IPS-NIHi11 (cell line): ENCODE data around the gene RASA1.
"Not testable (repeated sequence)": the region's sequence is repeated elsewhere in the genome, so short reads cannot be mapped to it uniquely, and the experiment has no call there.

ENCODE experiments used
- DNase-seq: peaks from one replicate; pipeline ENCODE4 v3.0.0; 2012; ENCODE audit warnings: mixed read lengths, low spot score

The RASA1 gene

GRCh38 chr5:87282269-87282668 is 14.6 kb downstream of the RASA1 start:
- no peak for DNase-seq

DNA sequence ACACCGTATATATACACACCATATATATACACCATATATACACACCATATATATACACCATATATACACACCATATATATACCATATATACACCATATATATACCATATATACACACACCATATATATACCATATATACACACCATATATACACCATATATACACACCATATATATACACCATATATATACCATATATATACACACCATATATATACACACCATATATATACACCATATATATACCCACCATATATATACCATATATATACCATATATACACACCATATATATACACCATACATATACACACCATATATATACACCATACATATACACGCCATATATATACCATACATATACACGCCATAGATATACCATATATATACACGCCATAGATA is 19.6 kb downstream of the RASA1 start:
- DNase-seq = not testable (repeated sequence)

- no peak for DNase-seq
Measured at GRCh38 chr5:87298692-87299362, 31.1 kb downstream of the RASA1 start.

- DNase-seq = no peak
Measured at GRCh38 chr5:87300176-87300575, 32.5 kb downstream of the RASA1 start.

GRCh38 chr5:87300744-87301143 is 33.1 kb downstream of the RASA1 start:
- no peak for DNase-seq

GRCh38 chr5:87302061-87302460 is 34.4 kb downstream of the RASA1 start:
- no peak for DNase-seq

- no peak for DNase-seq
Measured at GRCh38 chr5:87303324-87303723, 35.6 kb downstream of the RASA1 start.

- not testable (repeated sequence) for DNase-seq
Measured at GRCh38 chr5:87306090-87306489, 38.4 kb downstream of the RASA1 start.

DNA sequence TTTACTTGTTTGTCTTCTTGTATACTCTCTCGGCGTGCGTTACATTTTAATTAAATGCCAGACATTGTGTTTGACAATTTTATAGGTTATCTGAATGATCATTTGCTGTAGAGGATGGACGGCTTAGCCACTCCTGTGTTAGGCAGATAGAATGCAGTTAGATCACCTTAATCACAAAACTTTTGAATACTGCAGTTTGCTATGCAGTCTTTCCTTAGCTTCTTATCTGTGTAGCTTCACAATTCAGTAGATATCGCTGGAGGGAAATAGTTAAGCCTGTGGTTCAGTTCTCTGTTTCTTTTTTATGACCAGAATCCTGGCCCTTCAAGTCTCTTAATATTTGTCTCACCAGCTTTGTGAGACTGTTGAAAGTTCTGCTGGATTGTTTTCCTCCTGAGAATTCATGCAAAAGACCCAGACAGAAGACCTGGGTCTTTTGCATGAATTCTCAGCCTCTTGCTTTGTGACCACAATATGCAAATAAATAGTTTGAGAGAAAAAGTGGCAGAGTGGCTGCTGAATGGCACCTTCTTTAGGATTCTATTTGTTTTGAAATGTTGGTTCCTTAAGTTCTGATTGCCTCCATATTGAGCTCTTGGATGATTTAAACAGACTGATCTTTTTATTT is 40.2 kb downstream of the RASA1 start:
- no peak for DNase-seq

- no peak for DNase-seq
Measured at GRCh38 chr5:87311405-87312279, 44.0 kb downstream of the RASA1 start.

DNA sequence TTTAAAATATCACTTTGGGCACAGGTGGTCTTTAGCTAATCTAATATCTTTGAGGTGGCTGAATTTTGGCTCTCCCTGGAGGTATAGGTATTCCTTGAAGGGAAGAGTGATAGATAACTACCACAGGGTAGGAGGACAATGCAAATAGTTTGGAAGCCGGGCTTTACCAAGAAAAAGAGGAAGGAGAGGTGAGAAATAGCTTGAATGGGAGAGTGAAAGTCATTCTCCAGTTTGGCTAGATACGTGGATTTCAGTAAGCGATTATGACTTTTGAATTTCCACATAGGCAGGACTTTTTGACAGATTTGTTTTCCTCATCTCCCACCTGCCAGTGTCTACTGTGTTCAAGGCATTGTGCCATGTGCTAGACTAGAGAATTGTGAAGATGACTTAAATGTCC is 45.5 kb downstream of the RASA1 start:
- no peak for DNase-seq

DNA sequence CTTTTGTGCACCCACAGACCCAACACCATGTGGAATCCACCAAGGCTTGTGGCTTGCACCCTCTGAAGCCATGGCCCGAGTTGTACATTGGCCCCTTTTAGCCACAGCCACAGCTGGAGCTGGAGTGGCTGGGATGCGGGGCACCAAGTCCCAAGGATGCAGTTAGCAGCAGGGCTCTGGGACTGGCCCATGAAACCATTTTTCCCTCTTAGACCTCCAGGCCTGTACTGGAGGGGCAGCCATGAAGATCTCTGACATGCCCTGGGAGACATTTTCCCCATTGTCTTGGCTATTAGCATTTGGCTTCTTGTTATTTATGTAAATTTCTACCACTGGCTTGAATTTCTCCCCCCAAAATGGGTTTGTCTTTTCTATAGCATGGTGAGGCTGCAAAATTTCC is 51.8 kb downstream of the RASA1 start:
- DNase-seq = no peak

DNA sequence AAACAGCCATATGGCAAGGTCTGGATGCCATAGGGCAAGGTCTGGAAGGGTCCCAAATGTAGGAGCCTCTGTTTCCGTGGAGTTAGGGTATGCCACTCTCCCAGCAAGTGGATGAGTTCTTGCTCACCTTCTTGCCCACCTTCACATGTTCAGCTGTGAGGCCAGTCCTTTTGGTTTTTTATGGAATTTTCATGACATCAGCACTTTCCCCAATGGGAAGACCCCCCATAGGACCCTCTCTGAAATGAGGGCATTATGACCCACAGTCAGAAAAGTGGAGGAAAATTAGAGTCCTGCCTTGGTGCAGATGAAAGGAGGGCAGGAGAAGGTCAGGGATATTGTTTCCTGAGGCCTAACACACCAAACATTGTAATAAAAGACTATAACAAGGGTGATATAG is 53.9 kb downstream of the RASA1 start:
- no peak for DNase-seq

GRCh38 chr5:87322381-87322780 is 54.7 kb downstream of the RASA1 start:
- peak; percentile 11 for DNase-seq

- DNase-seq = no peak
Measured at GRCh38 chr5:87327998-87328397, 60.3 kb downstream of the RASA1 start.

DNA sequence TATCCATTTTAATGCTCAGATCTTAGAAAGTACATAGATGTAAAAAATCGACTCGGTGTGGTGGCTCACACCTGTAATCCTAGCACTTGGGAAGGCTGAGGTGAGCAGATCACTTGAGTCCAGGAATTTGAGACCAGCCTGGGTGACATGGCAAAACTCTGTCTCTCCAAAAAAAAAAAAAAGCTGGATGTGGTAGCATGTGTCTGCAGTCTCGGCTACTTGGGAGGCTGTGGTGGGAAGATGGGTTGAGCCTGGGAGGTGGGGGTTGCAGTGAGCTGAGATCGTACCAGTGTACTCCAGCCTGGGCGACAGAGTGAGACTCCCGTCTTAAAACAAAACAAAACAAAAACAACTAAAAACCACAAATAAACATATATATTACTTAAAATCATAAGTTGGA is 61.4 kb downstream of the RASA1 start:
- no peak for DNase-seq

GRCh38 chr5:87339986-87340385 is 72.3 kb downstream of the RASA1 start:
- DNase-seq = no peak

DNA sequence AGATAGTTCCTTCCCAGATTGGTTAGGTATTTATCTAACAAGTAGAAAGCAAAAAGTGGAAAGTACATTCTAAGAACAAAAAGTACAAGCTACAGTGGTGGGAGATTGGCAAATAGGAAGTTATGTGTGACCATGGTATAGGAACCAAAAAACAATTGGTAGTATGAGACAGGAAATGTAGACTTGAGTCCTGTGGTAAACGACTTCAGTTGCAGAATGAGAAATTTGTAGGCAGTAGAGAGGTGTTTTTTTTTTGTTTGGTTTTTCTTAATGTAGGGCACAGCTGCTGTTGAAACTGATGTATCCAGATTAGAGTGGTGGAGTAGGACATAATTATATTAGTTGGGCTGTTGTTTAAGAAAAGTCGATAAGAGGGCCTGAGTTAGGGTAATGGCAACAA is 73.0 kb downstream of the RASA1 start:
- DNase-seq = no peak

GRCh38 chr5:87347272-87347671 is 79.6 kb downstream of the RASA1 start:
- no peak for DNase-seq

DNA sequence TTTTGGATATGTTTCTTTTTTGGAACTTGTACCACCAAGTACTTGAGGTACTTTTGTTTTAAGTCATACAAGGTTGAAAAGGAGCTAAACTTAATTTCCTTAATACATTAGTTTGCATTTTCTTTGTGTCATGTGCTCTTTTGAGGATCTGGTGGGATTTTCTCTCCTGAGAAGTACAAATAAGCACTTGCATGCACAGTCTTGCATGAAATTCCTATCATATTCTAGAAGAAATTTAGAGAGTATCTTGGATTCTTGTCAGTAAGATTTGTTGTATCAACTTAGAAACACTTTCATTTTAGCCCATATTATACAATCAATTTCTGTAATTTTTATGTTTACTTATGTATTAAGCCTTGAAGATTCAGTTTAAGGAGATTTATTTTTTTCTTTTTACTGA is 80.2 kb downstream of the RASA1 start:
- DNase-seq = no peak

DNA sequence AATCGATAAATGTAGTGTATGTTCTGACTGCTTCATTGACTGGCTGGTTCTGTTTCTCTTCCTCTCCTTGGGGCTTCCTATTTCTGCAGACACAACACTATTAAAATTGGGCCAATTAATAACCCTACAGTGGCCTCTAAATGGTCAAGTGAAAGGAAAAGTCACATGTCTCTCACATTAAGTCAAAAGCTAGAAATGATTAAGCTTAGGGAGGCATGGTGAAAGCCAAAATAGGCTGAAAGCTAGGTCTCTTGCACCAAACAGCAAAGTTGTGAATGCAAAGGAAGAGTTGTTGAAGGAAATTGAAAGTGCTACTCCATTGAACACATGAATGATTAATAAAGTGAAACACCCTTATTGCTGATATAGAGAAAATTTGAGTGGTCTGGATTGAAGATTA is 86.8 kb downstream of the RASA1 start:
- DNase-seq = no peak

GRCh38 chr5:87359106-87359505 is 91.4 kb downstream of the RASA1 start:
- DNase-seq = no peak

DNA sequence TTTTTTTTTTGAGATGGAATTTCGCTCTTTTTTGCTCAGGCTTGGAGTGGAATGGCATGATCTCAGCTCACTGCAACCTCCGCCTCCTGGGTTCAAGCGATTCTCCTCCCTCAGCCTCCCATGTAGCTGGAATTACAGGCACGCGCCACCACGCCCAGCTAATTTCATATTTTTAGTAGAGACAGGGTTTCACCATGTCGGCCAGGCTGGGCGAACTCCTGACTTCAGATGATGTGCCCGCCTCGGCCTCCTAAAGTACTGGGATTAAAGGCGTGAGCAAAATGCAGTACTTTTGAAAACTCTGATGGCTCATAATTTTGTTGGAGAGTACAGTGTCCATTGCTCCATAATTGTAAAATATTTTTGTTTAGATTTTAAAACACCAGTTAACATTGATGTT is 92.4 kb downstream of the RASA1 start:
- DNase-seq = no peak
